Activated CD8-positive, alpha-beta memory T cell treated with anti-CD3 and anti-CD28 coated beads, Interleukin-2, amount 50 U/mL, for 48 hours (primary cell): ENCODE results near the gene FNIP2.

Experiments
- DNase-seq: peaks from one replicate; pipeline ENCODE4 v3.0.0-alpha.2; 2020

FNIP2 gene

DNA sequence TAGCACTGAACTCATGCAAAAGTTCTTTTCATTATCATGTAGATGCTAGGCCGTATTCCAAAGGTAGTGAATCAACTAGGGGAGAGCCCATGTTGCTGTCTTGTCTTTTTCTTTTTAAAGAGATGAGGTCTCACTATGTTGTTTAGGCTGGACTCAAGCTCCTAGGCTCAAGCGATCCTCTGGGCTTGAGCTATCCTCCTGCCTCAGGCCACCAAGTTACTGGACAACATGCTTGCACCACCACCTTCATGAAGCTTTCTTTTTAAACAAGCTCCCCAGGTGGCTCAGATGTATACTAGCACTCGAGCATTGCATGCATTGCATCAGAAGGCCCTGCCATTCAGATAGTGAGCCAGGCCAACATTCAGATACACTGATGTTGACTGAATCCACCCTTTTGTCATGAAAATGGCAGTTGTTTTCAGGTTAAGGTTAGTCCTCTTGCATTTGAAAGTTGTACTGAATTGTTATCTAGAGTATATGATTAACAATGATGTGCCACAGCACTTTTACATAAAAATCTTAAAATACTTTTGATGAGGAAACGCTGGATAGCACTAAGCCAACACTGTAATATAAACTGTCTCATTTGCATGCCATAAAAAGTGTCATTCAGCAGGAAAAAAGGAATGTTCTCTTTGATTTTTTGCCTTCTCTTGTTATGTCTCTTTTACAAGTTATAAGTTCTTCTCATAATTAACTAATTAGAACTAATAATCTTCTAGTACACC lies 76.7 kb downstream of the FNIP2 start:
- DNase-seq: no peak

DNA sequence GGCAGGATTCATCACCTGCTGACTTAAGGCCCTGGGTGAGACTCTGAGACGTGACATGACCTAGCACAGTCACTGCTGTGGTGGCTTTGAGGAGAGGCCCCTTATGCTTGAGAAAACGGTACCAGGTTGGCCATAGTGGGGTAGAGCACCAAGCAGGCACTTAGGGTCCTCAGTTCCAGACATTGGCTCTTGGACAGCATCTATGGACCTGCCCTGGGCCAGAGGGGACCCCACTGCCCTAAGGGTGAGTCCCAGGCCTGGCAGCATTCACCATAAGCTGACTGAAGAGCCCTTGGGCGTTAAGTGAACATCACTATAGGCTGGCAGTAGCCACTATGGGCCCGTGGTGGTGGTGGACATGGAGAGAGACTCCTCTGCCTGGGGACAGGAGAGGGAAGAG lies 78.7 kb downstream of the FNIP2 start:
- DNase-seq: no peak

DNA sequence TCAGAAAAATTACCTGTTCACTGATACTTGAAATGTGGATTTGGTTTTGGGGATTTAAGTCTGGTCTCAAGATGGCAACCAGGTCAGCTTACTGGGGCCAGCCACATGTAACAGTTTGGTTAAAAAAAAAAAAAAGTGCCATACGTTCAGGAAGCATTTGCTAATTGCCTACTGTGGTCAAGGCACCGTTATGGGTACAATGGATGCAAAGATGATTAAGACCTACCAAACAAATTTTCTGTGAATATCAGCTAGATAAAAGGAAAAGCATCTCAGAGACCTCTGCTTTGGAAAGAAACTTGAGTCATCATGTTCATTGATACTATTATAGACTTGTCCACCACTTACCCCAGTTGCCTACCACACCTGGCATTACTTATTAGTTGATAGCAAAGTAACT lies 80.9 kb downstream of the FNIP2 start:
- no peak for DNase-seq

DNA sequence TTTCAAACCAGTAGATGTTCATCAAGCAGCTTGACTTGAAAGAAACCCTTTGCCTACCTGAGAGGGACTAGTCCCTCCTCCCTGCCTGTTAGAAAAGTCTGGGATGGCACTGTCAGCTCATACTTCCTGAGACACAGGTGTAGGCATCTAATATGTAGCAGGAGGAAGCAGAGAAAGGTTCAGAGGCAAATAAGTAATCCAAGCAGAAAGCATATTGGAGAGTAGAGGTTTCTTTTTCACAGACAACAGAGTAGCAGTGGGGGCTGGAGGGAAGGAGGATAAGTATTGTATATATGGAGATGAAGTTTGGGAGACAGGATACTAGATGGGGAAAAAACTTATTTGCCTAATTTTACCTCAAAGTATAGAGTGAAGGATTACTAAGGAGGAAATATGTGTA lies 81.5 kb downstream of the FNIP2 start:
- no peak for DNase-seq

DNA sequence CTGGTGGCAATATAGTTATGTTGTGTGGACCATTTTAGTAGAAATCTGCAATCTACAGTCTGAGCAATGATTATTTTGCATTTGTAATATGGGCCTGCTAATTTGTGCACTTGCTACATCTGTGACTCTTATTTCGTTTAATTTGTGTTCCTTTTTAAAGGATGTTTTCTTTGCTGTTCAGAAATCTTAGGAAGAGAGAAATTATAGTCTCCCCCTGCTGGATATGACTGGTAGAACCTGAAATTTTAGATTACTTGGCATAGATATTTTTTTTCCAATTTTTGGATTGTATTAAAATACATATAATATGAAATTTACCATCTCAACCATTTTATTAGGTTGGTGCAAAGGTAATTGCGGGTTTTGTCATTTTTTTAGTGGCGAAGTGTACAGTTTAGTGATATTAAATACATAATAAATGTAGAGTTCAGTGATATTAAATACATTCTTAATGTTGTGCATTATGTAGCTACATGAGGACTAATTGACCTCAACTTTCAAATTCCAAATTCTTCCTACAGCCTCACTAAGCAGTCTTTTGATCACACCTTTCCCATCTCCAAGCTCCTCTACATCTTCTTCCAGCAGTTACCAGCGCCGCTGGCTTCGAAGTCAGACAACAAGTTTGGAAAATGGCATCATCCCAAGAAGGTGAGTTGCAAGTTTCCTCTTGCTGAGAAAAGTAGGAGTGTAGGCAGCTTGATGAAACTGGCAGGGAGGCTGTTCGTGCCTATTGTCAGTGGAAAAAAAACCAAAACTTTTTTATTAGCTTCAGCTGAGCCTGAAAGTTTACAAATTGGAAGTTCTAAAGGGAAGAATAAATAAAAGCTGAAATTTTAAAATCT lies 82.2 kb downstream of the FNIP2 start:
- no peak for DNase-seq

DNA sequence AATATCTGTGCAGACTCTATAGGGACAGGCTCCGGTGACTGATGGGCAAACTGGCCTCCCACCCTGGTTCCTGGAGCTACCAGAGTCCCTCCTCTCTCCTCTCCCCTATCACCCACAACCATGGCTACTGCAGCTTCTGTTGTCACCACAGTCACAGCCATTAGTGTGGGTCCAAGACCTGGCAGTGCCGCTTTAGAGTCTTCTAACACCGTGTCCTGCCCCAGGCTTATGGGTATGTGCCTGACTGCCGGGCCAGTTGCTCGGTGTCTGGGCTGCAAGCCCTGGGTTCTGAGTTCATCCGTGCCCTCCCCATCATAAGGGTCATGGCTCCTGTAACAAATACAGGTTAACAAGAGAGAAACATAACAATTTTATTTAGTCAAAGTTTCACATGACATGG lies 85.4 kb downstream of the FNIP2 start:
- DNase-seq: no peak

DNA sequence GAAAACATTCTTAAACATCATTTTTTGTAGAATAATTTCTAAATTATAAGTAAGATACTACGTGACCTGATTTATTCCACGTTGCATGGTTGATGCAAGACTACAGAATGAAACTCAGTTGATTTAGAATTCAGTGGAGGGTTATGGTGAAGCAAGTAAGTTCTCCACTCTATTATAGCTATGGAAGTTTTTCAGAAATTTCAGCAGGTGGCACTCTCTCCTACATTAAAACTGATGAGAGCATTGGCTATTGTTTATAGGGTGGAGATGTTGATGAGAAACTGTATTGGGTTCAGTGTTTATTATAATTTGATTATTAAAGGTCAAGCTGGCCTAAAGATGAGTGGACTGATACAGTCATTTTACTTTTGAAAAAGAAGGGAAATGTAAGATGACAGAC lies 88.0 kb downstream of the FNIP2 start:
- no peak for DNase-seq

DNA sequence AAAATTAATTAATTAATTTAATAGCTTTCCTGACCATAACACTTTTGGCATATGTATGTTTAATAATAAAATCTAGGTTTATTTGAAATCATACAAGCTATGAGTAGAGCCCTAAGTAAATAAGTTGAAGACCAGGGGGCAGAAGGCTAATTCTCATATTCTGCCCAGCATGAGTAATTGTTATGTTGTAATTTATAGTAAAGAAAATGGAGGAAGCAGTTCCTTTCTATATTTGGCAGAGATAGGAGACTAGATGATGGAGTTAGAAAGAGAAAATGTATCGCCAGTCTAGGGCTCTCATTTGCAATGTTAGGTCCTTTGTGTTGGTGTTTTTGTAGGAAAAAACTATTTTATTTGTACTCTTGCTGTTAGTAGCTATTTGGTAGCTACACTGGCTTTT lies 89.1 kb downstream of the FNIP2 start:
- DNase-seq: no peak

DNA sequence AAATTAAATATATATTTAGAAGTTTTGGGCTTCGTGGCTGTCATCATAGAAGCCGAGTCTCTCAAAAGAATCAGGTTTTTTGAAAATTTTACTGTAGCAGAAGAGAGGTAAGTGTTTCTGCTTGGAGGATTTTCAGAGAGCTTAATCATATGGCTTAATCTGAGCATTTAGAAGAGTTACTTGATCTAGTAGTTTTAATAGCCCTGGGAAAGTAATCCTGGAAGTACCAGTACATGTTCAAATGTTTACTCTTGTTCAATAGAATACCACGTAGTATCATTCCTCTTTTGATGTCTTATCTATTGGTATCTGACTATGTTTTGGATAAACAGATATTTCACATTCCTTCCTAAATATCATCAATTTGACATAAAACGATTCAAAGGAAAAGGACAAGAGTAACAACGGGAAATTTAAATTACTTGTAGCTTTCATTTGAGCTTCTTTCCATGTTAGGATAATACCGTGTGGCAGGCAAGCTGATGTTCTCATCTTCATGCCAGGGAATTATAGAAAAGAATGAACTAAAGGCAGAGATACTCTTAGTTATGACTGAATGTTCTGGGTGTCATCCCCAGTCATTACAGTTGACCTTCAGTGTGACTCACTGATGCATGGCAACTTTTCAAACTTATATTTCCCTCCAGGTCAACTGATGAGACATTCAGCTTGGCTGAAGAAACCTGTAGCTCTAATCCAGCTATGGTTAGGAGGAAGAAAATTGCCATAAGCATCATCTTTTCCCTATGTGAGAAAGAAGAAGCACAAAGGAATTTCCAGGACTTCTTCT lies 89.8 kb downstream of the FNIP2 start:
- no peak for DNase-seq

DNA sequence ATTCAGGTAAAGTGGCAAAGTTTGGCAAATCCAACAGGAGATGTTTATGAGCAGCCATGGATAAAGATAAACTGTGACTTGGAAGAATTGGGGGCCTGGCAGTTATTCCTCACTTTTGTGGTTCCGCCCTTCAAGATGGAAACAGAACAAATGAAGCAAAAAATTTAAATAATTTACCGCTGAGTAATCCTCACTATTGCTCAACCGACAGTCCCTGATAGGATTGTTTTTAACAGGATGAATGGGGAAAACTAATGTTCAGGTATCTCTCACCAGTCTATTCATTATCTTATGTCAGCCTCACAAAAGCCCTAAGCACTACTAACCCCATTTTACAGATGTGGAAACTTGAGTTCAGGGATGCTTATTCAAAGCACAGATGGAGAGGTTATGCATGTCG lies 90.8 kb downstream of the FNIP2 start:
- DNase-seq: no peak

DNA sequence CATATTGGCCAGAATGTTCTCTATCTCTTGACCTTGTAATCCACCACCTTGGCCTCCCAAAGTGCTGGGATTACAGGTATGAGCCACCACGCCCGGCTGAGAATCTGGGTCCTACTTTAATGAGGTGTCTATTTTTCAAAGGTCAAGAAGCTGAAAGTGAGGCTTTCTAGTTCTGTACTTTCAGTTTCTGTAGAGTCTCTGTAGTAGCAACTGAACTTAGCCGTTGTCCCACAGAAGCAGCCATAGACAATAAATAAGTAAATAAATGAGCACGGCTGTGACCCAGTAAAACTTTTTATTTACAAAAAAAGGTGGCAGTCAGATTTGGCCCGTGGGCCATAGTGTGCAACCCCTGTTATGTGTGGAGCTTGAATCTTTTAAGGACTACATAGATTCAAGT lies 92.0 kb downstream of the FNIP2 start:
- no peak for DNase-seq

DNA sequence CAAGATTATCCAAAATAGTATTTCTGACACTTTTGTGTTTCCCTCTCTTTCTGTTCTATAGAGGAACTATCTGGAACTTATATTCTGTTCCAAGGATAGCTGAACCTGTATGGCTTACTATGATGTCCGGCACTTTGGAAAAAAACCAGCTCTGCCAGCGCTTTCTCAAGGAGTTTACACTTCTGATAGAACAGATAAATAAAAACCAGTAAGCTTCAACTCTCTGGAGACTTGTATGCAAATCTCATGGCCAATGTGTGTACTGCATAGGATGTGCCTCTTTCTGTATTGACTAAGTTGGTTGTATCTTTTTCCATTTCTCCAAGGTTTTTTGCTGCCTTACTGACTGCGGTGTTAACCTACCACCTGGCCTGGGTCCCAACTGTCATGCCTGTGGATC lies 92.5 kb downstream of the FNIP2 start:
- DNase-seq: no peak

DNA sequence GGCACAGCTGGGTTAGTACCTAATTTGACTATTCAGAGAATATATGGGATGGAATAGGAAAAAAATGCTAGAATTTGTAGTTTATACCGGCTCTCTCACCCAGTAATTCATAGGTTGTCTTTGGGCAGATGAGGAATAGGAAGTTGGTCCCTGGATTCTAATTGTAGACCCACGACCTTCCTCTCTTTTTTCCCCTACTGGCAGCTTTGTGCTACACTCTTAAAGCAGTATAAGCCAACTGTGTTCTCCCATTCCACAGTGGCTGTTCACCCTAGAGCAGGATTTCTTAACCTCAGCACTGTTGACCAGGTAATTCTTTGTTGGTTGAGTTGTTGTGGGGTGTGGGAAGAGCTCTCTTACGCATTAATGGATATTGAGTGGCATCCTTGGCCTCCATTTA lies 92.9 kb downstream of the FNIP2 start:
- no peak for DNase-seq

DNA sequence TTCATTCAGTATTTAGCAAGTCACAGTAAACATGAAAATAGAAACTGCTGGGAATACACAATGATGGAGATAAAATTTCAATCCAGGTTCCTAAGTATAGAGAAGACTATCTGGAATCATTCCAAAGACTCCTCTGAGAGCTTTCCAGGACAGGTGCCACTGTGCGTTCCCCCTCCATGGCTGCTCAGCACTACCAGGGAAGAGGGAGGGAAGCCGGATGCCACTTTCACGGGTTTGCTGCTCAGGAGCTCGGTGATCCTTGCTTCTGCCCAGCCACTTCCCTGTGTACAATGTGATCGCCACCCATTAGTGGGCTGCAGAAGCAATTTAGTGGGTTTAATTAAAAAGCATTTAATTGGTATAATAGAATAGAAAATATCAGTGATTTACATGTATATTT lies 94.5 kb downstream of the FNIP2 start:
- DNase-seq: no peak

DNA sequence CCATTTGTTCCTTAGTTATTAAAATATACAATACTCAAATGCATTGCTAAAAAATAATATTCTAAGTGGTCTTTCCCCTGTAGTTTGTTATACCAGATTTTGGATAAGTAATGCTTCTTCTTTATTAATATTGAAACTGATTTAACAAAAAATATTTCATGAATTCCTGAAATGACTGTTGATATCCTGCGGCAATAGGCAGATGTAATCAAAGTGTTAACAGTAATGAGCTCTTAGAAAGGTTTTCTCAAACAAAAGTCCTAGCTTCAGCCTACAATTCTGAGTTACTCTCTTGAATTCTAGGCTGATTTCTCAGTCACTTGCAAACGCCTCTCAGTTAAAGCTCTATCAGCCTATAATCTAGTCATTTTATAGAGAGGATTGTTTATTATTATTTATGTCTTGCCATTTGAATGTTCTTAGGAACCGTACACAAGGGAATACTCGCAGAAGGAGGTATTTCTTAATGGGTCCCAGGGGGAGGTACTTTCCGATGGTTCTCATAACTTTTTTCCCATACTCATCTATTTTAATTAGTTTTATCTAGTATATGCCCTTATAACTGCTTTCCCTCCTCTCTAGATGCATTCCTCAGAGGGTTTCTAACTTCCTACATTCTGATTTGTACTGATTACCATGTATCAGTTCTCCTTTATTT lies 96.8 kb downstream of the FNIP2 start:
- DNase-seq: no peak

DNA sequence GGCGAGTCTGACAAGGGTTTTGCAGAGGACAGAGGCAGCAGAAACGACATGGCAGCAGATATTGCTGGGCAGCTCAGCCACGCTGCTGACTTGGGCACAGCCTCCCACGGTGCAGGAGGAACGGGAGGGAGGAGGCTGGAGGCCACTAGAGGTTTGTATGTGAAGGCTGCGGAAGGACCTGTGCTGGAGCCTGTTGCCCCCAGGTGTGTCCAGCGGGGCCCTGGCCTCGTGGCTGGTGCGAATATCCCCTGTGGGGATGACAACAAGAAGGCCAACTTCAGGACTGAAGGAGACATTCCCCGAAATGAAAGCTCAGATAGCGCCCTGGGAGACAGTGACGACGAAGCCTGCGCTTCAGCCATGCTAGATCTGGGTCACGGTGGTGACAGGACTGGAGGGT lies 100.2 kb downstream of the FNIP2 start:
- no peak for DNase-seq

DNA sequence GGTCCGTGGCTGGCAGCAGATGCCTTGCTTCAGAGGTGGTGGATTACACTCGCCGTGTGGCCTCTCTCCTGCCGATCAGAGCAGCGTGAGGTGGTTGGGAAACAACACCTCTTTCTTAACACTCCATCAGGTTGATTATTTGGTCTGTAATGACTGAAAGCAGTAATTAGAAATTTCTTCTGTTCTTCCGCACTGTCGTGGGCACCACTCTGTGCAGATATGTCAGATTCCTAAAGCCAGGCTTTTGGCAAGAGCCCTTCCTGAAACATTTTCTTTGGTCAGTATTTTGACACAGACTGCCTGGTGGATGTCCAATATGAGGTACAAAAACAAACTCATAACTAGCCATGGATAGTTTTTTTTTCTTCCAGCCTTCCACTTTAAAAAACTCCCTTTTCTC lies 100.9 kb downstream of the FNIP2 start:
- DNase-seq: no peak

DNA sequence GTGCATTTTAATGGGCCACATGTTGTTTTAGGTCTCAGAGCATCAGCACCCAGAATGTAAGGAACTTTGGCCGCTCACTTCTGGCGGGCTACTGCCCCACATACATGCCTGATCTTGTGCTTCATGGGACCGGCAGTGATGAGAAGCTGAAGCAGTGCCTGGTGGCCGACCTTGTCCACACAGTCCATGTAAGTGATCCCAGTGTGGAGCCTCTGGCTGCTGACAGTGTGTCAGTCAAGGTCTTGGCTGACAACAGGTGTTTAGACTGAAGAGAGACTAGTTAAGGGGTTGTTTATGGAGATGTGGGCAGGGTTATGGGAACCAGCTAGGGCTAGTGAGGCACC lies 101.4 kb downstream of the FNIP2 start:
- DNase-seq: no peak

DNA sequence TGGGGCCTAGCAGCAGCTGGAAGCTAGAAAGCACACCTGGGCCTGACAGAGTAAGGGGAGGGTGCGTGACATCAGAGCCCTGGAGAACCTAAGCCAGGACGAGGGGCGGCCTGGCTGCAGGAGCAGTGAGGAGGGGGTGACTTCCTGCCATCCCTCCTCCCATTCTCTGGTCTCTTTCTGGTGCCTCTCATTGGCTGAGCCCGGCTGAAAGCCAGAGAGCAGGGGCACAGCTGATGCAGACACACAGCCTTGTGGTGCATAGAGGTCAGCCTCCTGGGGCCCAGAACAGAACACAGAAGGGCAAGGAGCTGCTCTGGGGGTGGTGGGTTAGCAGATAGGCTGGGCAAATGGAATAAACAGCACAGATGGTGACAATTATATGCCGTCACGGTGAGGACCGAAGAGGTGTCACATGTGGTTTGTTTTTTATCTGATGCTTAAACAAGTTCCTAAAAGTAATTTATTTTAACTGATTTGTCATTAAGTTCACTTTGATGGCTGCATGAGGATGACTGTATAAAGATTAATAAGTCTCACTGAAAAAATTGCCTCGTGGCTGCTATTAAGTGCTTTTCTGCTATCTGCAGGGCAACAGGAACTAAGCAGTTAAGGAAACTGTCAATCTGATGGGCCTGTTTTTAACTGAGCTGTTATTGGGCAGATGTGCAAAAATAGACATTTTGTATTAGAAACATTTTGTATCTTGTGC lies 102.0 kb downstream of the FNIP2 start:
- DNase-seq: no peak

DNA sequence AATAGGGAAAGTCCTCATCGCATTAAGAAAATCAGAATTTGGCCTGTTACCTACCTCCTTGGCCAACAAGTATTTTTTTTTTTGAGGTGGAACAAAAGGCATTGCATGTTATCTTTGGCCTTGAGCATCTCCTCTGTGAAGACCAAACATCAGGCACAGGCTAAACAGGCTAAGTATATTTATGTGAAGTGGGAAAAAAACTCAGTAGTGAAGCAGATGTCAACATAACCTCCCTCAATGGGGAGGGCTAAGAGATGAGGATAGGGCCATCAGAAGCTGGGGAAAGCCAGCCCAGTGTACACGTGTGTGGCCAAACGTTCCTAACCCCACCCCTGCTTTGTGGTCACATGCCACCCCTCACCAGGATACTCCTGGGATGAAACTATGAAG lies 102.5 kb downstream of the FNIP2 start:
- no peak for DNase-seq

DNA sequence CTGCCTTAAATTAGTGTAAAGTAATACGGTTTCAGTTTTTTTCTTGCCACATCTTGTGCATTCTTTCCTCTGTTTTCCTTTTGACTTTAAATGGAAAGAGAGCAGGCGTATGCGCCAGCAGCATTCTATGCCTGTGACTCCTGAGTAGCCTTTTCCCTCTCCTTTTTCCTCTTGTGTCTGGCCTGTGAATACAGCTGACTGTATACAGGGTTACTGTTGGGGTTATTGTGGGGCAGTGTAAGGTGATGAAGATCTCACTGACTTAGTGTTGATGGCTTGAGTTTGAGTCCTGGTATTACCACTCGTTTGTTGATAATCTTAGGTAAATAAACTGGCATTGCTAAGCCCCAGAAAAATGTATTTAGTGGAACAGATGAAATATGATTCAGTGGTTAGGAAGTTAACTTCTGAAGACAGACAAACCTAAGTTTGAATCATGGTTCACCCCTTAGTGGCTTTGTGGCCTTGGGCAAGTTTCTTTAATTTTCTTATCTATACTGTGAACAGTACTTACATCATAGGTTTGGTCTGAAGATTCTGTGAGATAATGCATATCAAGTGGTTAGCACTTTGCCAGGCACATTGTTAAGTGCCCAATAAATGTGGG lies 105.1 kb downstream of the FNIP2 start:
- no peak for DNase-seq

DNA sequence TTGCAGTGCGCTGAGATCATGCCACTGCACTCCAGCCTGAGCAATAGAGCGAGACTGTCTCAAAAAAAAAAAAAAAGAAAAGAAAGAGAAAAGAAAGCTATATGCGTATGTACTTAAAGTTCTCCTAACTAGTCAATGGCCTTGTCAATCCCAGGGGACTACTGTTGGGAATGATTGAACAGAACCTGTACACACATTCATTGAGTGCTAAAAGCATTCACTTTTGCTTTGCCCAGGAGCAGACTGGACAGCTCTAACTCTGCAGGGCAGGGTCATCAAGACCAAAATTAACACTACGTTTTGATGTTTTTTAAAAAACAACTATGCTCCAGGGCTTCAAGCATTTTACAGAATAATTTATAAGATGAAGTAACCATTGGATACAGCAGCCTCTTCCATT lies 106.2 kb downstream of the FNIP2 start:
- no peak for DNase-seq
